A549 treated with AZD9567 at 1 μM for 4 hours (cell line): ENCODE measurements around the gene TADA3. TPM values are rescaled to one million over a fixed set of nuclear protein-coding genes. Genes with fewer than 3 reads are reported as not detected.

Experiments used
- total RNA-seq: library from RNA; stranded (reverse); fragments of 200-300 nt; extraction: Qiagen RNA extraction; gene quantifications from 5 replicates; pipeline ENCODE4 v1.2.3, GENCODE V29; 2022; ENCODE audit not compliant: insufficient read depth

Gene TADA3
- 49.0 to 59.0 TPM (median 57.7 TPM) in 5 replicates for total RNA-seq

GRCh38 chr3:9792405-9793160, at the start of gene TADA3, which contains the start of gene ARPC4:
Gene TADA3 (minus strand): TSS chr3:9792473. CDS start chr3:9791466, 1,007 bp downstream.
Gene ARPC4 (plus strand): TSS chr3:9793082. CDS start chr3:9793122, 40 bp downstream.

DNA sequence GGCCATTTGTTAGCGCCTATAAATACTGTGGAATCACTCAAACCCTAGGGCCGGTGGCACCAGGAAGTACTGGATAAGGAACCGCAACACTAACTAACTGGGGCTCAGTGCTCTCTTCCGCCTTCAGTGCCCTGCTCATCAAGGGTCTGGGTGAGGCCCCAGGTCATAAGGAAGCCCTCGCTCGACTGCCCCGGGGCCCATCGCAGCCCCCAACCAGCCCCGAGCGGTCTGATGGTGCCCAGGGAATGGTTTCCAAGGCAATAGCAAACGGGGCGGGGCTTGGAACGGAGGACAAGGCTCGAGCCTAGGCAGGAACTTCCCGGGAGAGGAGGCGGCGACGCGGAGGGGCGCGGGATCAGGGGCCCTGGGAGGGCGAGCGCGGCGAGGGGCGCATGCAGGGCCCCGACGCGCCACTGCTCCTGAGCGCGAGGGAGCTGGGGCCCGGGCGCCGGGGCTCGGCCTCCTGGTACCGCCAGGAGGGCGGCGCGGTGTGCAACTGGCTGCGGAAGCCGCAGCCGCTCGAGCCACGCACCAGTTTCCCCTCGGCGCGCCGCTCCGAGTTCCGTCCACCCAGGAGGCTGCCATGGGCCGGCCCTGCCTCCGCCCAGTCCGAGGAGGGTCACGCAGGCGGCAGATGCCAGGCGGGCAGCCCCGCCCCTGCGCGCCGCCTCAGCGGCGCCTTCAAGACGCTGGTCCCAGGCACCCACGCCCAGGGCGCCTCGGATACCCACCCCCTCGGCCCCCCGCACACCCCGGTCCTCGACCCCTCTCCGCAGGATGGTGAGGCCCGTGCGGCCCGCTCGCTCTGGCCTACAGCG, 17.6 kb upstream of the TADA3 start, which contains the start of gene TTLL3:
TTLL3 (plus strand) TSS at position 648 of the 818 bp plus-strand sequence. CDS start 400 bp downstream, outside the sequence.

DNA sequence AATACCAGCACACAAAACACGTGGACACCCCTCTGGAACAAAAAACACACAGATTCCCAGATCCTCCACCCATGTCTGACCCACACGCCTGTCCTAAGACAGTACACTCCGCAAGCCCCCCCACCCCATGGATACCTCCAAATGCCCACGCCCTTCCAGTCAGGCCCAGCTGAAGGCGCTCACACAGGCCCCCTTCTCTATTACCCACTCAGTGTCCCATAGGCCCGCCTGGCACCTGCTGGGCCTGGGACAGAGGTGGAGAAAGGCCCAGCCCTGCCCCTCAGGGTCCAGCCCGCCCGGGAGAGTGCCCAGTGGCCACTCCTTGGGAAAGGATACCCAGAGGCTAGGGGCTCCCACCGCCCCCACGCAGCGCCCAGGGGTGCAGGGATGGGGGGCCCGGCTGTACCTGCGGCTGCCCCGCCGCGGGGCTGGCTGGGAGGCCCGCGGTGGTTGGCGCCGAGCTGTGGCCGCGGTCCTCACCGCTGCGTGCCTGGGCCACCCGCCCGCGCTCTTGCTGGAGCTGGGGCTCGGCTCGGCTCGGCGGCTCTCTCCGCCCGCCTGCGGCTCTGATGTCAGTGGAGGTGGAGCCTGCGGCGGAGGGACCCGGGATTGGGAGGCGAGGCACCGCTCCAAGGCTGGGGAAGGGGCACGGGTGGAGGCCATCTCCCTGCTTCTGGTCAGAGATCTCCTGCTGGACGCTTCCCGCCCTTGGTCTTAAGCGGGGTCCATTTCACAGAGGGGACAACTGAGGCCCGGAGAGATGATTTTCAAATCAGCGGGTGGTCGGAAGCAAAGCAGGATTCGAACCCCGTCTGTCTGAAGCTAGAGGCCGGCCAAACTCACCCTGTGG, 22.6 kb downstream of the TADA3 start, which contains the start of gene CAMK1:
CAMK1 (minus strand) TSS at position 522 of the 850 bp plus-strand sequence. CDS start 2,198 bp downstream, outside the sequence.

DNA sequence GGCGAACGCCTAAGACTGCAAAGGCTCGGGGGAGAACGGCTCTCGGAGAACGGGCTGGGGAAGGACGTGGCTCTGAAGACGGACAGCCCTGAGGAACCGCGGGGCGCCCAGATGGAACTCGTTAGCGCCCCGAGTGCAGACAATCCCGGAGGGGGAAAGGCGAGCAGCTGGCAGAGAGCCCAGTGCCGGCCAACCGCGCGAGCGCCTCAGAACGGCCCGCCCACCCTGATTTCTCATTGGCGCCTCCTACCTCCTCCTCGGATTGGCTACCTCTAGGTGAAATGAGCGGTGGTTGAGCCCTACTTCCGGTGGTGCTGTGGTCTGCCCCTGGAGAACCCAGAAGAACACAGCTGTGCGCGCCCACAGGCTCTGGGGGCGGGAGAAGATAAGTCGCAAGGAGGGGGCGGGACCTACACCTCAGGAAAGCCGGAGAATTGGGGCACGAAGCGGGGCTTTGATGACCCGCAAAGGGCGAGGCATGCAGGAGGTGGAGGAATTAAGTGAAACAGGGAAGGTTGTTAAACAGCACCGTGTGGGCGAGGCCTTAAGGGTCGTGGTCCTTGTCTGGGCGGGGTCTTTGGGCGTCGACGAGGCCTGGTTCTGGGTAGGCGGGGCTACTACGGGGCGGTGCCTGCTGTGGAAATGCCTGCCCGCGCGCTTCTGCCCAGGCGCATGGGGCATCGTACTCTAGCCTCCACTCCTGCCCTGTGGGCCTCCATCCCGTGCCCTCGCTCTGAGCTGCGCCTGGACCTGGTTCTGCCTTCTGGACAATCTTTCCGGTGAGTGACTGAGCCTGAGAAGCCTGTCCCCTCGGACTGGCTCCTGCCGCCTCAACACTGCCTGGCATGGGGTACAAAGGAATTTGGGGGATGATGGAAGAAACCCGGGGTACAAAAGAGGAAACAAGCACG, 42.4 kb downstream of the TADA3 start, which contains the start of gene OGG1:
OGG1 (plus strand) TSS at position 308 of the 911 bp plus-strand sequence; CDS start at position 643, 335 bp downstream.

DNA sequence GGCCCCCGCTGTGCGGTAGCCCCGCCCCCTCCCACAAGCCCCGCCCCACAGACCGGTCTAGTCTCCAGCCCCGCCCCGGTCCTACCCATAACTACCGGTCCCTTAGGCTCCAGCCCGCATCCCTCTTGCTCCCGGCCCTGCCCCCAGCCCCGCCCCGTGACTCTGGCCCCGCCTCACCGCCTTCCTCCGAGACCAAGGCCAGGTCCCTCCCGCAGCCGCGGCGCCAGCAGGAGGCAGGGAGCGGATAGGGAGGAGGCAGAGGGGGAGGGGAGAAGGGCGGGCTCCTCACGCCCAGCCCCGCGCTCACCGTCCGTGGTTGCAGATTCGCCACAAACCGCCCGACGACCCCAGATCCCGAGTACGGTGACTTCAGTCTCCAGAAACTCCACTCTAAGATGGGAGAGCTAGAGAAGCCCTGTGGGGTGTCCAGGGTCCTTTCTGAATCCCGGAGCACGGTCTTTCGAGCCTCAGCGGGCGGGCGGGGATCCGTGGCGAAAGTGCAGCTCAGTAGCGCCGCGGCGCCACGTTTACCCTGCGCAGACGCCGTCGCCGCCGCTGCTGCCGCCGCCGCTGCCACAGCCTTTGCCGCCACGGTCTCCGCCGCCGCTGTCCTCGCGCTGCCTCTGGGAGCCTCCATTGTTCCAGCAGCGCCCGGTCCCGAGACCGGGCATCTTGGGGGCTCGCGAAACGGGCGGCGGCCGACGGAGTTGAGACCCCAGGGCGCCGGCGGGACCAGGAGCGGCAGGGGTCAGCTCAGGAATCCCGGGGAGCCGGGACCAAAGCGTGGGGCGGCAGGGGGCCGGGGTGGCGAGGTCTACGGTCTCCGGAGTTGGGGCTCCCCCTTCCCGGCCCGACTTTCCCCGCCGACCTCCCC, 60.8 kb downstream of the TADA3 start, which contains the start of gene BRPF1:
BRPF1 (plus strand) TSS at position 530 of the 874 bp plus-strand sequence. CDS start 2,406 bp downstream, outside the sequence.

Other genes starting within 250 kb of the TADA3 start
- gene LHFPL4, start 238.7 kb downstream of the TADA3 start, total RNA-seq: 0.03 to 0.07 TPM (median 0.04 TPM) in 4 of 5 replicates, not detected in the other
- gene MTMR14, start 143.0 kb downstream of the TADA3 start, total RNA-seq: 24.9 to 31.7 TPM (median 29.9 TPM) in 5 replicates
- 0.18 to 0.31 TPM (median 0.21 TPM) in 4 of 5 replicates, not detected in the other for gene CPNE9, start 88.6 kb downstream of the TADA3 start, total RNA-seq
- 17.8 to 20.9 TPM (median 20.0 TPM) in 5 replicates for gene BRPF1, start 60.7 kb downstream of the TADA3 start, total RNA-seq
- gene OGG1, start 42.5 kb downstream of the TADA3 start, total RNA-seq: 14.7 to 17.9 TPM (median 16.8 TPM) in 5 replicates
- 13.6 to 16.8 TPM (median 16.2 TPM) in 5 replicates for gene CAMK1, start 22.5 kb downstream of the TADA3 start, total RNA-seq
- 144 to 268 TPM (median 150 TPM) in 5 replicates for gene ARPC4, start 609 bp upstream of the TADA3 start, total RNA-seq
- gene TTLL3, start 17.8 kb upstream of the TADA3 start, total RNA-seq: 6.9 to 10.0 TPM (median 7.9 TPM) in 5 replicates
- 45.8 to 59.7 TPM (median 56.7 TPM) in 5 replicates for gene RPUSD3, start 51.5 kb upstream of the TADA3 start, total RNA-seq
- gene CIDEC, start 87.8 kb upstream of the TADA3 start, total RNA-seq: 30.4 to 45.5 TPM (median 37.8 TPM) in 5 replicates
- gene JAGN1, start 98.1 kb upstream of the TADA3 start, total RNA-seq: 62.9 to 86.9 TPM (median 83.6 TPM) in 5 replicates
- 0.98 to 1.3 TPM (median 1.2 TPM) in 4 of 5 replicates, not detected in the other for gene IL17RE, start 110.4 kb upstream of the TADA3 start, total RNA-seq
- 22.3 to 27.2 TPM (median 22.6 TPM) in 5 replicates for gene IL17RC, start 124.6 kb upstream of the TADA3 start, total RNA-seq
- gene CRELD1, start 141.4 kb upstream of the TADA3 start, total RNA-seq: 11.5 to 14.6 TPM (median 12.6 TPM) in 5 replicates
- 0.51 to 1.7 TPM (median 1.6 TPM) in 5 replicates for gene PRRT3, start 159.9 kb upstream of the TADA3 start, total RNA-seq
- 109 to 127 TPM (median 120 TPM) in 5 replicates for gene EMC3, start 194.4 kb upstream of the TADA3 start, total RNA-seq
- gene FANCD2, start 234.0 kb upstream of the TADA3 start, total RNA-seq: 18.2 to 20.8 TPM (median 18.5 TPM) in 5 replicates